ENCODE measurements around the gene ASTN1.

The ASTN1 gene

DNA sequence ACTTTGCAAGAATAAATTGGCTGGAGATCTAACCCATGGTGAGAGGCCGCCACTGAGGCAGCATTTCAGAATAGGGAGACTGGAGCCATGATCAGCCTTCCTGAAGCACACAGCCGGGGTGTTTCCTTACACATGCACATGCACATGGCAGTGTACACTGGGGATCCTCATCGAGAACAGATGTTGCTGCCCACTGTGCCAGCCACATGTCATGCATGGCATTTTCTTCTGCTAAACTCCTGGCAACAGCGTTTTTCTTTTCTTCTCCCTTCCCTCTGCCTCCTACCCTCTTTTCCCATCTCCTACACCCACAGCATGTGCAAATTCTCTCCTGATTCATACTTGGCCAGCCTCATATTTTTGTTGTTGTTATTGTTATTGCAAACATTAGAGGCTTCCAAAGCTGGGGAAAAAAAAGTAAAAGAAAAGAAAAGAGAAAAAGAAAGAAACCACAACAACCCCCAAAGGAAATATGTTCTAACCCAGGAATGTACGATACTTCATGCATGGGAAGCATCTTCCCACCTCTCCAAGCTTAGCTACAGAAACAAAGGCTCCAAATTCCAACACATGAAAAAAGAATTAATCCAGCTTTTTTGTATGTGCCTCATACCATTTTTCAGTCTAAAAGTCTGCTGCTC lies 344.0 kb downstream of the ASTN1 start:
- DNase-seq, result no peak
- in situ Hi-C loops (cut with MboI; ENCODE audit: low pct_unique_long_range_greater_than_20kb, low sequenced_read_pairs), result no loop called here

DNA sequence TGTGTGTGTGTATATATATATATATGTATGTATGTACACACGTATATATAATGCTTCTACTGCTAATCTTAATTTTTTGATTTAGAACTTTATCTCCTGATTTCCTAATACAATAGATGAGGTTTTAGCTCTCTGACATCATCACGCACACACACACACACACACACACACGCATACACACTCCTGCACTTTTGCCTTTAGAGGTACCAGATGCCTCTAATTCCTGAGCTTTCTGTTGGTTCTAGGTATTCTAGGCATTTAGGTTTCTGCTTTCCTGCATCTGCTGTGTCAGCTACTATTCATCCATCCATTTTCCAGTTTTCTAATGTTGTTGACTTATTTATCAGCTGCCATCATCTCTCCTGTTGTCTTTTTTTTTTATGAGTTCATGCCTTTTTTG lies 348.3 kb downstream of the ASTN1 start:
- DNase-seq, result no peak
- in situ Hi-C loops (cut with MboI; ENCODE audit: low pct_unique_long_range_greater_than_20kb, low sequenced_read_pairs), result no loop called here

GRCh38 chr1:176815621-176816020 lies 348.9 kb downstream of the ASTN1 start:
- in situ Hi-C loops (cut with MboI; ENCODE audit: low pct_unique_long_range_greater_than_20kb, low sequenced_read_pairs), result no loop called here
- no peak for DNase-seq

- in situ Hi-C loops (cut with MboI; ENCODE audit: low pct_unique_long_range_greater_than_20kb, low sequenced_read_pairs), result no loop called here
- no peak for DNase-seq
These were observed 352.8 kb downstream of the ASTN1 start for GRCh38 chr1:176811511-176812288.

GRCh38 chr1:176809292-176809691 lies 355.2 kb downstream of the ASTN1 start:
- in situ Hi-C loops (cut with MboI; ENCODE audit: low pct_unique_long_range_greater_than_20kb, low sequenced_read_pairs), result no loop called here
- no peak for DNase-seq
